ENCODE data around the gene PEX16.
A peak's percentile ranks its signal among the peaks of the same experiment; 100 is the strongest.
"Not testable (repeated sequence)": the region's sequence is repeated elsewhere in the genome, so short reads cannot be mapped to it uniquely, and the experiment has no call there.

The PEX16 gene

DNA sequence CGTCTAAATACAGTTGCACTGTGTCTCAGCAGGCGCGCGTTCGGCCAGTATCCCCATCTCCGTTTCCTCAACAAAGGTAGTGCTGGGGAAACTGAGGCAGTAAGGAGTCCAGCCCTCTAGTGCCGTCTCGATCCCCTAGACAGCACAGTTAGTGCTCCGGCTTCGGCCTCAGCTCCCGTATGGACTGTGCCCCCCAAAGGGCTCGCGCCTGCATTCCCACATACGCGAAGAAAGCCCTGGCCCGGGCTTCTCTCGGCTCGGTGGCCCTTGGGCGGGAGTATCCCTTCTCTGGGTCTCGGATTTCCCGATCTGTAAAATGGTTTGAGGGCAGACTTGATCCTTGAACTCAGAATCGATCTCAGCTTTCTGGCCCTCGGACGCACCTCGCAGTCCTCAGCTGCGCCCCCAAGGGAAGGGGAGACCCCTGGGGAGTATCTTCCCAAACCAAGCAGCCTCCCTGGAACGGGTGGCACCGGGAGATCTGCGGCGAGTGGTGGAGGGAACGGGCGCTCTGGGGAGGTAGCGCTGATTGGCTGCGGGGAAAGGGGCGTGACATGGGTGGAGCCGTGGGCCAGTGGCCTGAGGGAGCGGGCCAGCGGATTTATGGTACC is 759 bp upstream of the PEX16 start:
- DNase-seq = peak; percentile 60 to 70

DNA sequence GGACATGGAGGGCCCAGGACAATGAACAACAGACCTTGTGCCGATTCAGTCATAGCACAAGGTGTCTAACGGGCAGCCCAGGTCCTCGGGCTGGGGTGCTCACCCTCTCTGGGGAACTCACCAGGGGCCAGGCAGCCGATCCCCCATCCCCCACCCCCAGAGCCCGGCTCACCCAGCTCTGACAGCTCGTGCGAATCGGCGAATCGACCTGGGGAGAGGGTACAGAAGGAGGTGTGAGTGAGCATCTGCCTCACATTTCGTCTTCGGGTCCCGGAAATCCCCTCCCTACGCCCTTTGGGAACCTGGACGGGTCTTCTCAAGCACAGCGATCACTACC is 423 bp downstream of the PEX16 start:
- no peak for DNase-seq

DNA sequence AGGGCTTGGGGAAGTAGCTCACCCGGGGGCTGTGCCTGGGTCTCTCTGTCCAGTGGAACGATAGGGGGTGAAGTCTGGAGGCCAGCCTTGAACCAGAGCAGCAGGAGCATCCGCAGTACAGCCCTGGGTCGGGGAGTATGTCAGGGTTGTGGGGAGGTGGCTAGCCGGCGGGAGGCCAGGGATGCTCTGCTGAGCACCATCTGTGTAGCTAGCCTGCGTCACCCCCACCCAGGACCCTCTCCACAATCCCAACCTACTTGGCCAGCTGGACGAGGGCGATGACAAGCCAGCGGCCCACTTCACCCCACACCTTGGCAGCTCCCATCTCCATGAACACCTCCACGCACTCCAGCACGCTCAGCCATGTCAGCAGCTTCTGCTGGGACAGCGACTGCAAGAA is 2.2 kb downstream of the PEX16 start:
- DNase-seq = no peak

DNA sequence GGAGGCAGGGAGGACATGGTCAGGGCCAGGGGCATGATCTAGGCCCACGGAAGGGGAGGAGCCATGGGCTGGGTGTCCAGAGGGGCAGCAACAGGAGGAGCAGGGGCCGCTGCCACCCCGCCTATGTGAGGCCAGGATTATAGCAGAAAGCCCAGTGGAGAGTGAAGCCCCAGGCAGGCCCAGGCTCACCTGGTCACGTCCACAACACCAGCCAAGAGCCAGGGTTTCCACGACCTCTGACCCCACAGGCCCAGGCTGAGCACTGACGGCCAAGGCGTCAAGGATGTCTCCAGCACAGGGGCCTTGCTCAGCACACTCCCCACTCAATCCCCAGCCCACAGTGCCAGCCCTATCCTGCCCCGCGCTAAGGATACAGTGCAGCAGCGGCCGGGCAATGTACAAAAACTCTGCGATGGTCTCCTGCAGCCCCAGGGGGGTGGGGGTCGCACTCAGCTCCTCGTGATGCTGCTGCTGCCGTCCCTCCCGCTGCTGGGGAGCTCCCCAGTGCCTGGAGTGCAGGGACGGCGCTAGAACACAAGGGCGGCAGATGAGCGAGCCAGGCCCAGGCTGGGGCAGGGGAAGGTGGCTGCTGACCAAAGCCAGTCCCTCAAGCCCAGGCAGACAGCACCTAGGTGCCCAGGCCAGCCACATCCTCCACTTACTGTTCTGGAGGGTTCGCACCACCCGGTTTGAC is 3.6 kb downstream of the PEX16 start:
- no peak for DNase-seq

DNA sequence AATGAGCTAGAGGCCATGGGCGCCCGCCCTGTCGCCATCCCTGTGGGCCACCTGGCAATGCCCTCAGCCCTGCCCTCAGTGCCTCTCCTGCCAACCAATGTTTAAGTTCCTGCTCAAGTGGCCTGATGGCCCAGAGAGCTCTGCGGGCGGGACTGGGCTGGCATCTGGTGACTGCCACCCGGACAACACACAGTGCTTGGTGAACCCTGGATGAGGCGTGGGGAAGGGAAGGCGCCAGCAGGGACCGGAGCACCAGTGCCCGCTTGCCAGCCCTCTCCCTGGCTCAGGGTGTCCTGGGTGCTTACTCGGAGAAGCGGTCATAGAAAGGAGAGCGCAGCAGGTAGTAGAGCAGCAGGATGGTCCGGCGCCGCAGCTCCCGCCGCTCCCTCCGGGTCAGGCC is 4.2 kb downstream of the PEX16 start:
- no peak for DNase-seq

DNA sequence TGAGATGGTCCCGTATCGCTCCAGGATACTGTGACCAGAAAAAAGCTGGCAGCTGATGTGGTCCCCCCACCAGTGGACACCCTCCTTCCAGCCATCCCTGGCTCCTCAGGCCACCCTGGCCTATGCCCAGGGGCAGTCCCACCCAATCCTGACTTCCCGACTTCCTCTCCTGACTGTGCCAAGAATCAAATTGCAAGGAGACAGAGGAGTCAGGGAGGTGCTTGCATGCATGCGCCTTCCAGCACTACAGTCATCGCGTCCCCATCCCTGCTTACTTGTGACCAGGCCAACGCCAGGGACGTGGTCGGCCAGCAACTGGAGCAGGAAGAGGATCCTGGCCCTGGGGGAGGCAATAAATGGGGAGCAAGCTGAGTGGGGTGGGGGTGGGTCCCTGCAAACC is 7.1 kb downstream of the PEX16 start:
- no peak for DNase-seq

DNA sequence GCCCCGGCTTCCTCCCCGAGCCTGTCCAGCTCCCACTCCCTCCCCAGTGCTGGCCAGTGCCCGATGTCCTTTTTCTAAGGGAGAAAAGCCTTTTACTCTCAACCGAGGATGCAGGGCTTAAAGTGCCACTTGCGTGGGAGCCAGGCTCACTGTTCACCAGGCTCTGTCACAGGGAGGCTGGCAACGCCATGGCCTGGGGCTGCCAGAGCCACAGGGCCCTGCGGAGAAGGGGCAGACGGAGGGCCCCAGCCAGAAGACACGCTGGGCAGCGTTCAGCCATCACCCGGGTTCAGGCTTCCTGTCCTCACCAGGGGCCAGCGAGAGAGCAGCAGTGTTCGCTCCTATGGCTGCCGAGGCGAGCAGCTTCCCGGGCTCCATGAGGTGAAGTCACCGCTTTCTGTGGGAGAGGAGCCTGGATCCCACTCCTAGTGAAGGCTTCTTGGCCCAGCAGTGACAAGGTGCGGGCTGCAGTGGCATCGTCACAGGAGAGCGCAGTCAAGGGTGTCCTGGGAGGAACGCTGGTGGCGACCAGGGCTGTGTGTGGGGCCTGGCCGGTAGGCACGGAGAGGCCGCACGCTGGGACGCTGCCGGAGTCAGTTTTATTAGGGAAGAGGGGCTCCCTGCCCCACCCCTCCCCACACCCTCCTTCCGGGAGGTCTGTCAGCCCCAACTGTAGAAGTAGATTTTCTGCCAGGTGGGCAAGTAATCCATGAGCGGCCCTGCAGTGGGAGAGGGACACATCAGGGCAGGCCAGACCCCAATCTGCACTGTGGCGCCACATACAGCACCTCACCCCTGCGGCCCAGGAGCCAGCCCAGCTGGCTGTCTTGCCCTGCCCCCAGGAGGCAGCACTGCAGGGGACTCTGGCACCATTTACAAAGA is 7.8 kb downstream of the PEX16 start:
- DNase-seq = no peak

DNA sequence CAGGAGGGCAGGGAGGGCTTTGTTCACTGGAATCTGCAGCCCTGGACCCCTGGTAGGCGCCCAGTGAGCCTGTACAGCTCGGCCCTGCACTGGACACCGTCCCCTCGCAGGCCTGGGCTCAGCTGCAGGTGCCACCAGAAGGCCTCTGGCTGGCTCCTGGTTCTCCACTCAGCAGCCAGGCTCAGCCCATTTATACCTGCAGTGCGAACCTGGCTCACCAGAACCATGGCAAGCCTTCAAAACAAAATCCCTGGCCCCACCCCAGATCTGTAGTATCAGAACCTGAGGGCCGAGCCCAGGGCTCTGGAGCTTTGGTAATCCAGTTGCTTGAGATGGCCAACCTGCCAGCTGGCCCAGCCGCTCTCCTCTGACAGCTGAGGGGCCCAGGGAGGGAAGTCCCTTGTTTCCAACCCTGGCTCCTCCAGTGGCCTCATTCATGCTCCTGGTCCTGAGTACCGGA is 9.7 kb downstream of the PEX16 start:
- DNase-seq = no peak

DNA sequence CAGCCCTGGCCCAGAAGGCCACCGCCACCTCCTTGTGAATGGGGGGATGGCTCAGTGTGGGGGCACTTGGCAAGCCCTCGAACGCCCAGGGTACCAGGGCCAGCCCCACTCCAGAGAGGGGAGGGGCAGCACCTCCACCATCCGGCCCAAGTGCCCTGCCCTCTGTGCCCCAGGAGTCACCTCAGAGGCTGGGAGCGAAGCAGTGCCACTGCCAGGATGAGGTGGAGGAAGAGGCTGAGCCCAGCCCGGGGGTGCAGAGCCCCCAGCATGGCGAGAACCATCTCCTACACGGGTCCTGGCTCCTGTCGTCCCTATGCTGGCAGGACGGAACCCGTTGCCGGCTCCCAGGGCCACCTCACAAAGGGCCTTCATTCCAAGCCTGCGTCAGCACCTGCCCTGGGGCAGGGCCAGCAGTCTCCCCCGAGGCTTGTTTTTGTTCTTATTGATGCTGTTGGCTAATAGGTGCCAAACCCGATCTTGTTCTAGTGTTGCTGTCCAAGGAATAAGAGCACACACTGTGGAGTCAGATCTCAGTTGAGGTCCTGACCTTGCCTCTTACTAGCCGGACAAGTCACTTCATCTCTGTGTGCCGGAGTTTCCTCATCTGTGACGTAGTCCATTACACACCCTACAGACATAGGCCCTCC is 10.6 kb downstream of the PEX16 start, which contains the start of gene FREY1:
FREY1 (minus strand) TSS at position 307 of the 647 bp plus-strand sequence; CDS start at position 281, 26 bp downstream.
- DNase-seq = no peak

DNA sequence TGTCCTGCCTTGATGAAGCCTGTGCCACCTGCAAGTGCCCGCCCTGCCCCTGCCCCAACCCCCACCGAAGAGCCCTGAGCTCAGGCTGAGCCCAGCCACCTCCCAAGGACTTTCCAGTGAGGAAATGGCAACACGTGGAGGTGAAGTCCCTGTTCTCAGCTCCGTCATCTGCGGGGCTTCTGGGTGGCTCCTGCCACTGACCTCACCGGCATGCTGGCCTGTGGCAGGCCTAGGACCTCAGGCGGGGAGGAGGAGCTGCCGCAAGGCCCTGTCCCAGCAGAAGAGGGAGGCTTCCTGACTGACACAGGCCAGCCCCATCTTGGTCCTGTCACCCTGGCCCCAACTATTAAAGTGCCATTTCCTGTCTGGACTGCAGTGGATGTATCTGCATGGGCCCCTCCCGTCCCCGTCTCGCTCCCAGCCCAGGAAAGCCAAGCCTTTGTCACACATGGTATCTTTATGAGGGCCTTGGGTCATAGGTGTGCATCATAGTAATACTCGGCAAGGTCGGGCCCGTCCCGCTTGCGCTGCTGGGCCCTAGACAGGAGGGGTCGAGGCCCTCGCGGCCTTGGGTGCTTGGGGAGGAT is 11.5 kb downstream of the PEX16 start:
- DNase-seq = peak in 1 of 2 donors; percentile 26

DNA sequence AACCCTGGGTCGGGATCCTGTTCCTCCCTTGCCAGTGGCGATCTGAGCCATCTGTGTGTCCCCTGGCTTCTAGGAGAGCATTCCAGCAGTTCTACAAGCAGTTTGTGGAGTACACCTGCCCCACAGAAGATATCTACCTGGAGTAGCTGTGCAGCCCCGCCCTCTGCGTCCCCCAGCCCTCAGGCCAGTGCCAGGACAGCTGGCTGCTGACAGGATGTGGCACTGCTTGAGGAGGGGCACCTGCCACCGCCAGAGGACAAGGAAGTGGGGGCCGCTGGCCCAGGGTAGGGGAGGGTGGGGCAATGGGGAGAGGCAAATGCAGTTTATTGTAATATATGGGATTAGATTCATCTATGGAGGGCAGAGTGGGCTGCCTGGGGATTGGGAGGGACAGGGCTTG is 12.1 kb downstream of the PEX16 start:
- DNase-seq = not testable (repeated sequence)

DNA sequence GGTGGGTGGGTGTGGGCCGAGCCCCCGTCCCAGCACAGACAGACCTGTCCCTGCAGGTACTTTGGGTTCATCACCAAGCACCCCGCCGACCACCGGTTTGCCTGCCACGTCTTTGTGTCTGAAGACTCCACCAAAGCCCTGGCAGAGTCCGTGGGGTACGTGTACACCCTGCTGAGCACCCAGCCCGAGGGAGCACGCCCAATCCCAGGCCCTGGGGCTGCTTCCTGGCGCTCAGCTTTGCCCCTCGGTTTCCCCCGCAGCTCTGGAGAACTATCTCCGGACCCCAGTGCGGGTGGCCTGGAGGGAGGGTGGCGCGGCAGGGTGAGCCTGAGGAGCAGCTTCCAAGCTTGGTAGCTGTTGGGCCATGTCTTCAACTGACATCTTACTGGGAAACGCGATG is 12.6 kb downstream of the PEX16 start:
- no peak for DNase-seq

DNA sequence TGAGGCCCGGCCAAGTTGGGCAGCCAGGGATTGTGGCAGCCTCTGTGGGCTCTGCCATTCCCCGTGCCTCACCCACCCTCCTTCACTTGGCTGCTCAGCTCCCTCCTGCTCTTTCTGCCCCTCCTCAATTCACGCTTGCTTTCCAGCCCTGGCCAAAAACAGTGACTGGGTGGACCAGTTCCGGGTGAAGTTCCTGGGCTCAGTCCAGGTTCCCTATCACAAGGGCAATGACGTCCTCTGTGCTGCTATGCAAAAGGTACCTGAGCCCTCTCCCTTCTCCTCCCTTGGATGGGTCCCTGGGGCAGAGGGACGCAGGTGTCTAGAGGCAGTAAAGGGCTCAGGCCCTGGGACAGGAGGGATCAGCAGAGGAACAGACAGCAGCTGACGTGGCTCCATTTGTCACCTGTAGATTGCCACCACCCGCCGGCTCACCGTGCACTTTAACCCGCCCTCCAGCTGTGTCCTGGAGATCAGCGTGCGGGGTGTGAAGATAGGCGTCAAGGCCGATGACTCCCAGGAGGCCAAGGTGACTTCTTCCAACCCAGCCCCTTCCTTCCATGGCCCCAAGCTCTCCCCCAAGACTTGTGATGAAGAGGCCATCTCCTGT is 13.3 kb downstream of the PEX16 start:
- no peak for DNase-seq

DNA sequence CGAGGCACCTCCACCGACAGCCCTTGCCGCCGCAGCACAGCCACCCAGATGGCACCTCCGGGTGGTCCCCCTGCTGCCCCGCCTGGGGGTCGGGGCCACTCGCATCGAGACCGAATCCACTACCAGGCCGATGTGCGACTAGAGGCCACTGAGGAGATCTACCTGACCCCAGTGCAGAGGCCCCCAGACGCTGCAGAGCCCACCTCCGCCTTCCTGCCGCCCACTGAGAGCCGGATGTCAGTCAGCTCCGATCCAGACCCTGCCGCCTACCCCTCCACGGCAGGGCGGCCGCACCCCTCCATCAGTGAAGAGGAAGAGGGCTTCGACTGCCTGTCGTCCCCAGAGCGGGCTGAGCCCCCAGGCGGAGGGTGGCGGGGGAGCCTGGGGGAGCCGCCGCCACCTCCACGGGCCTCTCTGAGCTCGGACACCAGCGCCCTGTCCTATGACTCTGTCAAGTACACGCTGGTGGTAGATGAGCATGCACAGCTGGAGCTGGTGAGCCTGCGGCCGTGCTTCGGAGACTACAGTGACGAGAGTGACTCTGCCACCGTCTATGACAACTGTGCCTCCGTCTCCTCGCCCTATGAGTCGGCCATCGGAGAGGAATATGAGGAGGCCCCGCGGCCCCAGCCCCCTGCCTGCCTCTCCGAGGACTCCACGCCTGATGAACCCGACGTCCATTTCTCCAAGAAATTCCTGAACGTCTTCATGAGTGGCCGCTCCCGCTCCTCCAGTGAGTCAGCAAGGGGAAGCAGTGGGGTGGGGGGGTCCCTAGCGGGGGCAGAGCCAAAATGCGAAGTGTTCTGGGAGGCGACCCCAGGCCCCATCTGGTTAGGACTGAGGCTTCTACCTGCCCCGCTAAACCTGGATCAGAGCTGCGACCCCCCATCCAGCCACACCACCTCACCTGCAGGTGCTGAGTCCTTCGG is 15.0 kb downstream of the PEX16 start:
- DNase-seq = no peak

DNA sequence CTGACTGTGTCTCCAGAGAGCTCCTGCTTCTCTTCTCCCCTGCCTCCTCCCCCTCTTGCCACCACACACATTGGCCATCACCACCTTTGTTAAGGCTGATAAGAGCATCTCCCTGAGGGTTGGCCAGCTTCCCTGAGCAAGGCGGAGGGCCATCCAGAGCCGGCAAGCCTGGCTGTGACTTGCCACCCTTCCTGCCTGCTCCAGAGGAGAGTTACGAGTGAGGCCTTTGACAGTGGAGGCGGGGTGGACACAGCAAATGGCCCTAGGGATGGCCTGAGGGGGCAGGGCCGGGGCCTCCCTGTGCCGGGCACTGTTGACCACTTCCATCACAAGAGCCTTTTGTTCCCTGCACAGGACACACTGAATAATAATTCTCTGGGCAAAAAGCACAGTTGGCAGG is 16.1 kb downstream of the PEX16 start:
- no peak for DNase-seq

DNA sequence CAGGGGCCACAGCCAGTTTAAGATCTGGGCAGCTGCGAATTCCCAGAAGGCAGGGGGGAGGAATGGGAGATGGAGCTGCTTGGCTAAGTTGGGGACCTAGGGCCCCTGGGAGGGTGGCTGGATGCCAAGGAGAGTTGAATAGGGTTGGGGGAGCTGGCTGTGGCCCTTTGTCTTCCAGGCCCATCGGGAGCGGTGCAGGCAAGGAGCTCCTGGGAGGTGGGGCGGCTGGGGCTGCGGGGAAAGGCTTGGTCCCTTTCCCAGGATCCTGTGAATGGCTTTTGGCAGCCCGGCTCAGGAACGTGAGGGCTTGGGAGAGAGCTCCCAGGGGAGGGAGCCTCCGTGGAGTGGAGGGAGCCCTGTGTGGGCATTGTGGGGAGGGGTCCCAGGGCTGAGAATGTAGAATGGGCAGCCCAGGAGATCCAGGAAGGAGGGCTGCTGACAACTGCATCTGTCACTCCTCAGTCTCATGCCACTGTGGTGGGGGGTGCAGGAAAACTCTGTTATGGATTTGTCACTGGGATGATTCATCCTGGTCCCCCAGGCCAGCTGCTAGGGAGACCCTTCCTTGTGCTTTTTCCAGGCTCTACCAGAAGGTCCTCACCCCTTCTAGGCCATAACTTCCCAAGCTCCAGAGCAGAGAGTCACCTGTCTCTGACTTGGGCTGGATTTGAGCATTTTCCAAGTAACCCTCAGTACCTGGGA is 16.6 kb downstream of the PEX16 start:
- DNase-seq = no peak

DNA sequence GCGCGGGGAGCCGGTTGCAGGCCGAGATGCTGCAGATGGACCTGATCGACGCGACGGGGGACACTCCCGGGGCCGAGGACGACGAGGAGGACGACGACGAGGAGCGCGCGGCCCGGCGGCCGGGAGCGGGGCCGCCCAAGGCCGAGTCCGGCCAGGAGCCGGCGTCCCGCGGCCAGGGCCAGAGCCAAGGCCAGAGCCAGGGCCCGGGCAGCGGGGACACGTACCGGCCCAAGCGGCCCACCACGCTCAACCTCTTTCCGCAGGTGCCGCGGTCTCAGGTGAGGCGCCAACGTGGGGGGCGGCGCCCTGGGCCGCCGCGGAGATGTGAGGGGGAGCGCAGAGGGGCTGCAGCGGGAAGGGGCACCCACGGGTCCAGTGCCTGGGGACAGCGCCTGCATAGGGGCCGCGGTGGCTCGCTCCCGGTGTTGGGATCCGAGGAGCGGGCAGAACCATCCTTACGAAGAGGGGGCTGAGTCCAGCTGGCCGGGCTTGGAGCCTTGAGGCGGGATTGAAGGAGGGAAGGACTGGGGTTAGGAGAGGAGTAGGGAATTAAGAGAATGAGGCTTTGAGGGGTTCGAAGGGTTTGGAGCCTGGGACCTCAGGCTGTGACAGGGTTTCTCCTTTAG is 17.4 kb downstream of the PEX16 start:
- DNase-seq = not testable (repeated sequence)

DNA sequence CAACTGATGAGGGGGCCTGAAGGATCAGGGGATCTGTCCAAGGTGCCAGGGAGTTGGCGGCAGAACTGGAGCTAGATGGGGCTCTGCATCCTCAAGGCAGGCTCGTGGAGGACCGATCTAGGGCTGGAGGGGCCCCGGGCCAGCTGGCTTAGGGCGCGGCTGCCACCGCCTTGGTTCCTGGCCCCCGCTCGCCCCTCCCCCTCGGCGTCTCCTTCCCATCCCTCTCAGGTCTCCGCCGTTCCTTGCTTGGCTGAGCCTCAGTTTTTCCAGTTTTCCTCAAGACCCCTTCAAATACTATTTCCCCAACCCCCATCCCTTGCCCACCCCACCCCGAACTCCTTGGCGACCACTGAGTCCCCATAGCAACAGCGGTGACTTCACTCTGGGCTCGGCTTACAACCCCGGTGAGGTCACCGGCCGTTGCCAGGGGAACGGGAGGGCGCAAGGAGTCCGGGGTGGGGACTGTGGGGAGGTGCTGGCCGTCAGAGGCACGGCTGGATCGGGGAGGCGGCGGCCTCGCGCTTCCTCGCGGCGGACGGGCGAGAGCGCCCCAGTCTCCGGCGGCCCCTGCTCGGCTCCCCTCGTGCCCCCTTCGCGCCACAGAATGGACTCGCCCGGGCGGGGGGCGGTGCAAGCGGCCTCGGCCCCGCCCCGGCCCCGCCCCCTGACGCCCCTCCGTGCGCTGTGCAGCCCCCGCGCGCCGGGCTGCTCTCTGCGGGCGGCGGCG is 18.1 kb downstream of the PEX16 start:
- DNase-seq = peak; percentile 74 to 82

DNA sequence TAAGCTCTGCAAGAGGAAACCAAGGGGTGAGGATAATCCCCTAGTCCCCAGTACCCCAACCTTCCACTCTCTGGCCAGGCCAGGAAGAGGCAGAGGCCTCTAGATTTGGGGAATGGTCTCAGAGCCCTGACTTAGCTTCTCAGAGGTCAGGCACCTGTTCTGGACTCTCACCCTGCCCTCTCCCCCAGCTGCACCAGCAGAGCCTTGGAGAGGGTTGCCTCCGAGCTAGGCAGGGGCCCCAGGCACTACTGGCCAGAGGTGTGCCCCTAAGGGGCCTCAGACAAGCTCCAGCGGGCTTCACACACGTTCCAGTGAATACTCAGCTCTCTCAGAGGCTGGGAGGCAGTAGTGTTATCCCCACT is 18.6 kb downstream of the PEX16 start:
- DNase-seq = no peak

DNA sequence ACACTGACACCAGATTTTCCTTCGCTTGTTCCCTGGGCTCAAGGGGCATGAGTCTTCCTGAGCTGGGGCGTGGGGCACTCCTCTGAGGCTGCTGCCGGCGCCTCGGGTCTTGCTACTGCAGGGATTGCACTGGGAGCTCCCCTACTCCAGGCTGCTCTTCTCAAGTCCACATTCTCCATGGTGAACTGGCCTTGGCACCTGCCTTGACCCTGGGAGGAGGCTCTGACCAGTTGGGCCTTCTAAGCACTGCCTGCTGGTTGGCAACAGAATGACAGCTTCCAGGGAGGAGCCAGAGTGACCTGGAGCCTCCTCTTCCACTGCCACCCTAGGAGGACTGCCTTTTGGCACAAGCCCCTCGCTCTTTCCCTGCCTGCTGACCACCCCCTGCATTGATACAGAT is 20.1 kb downstream of the PEX16 start:
- no peak for DNase-seq

Measured in CD4-positive, alpha-beta T cell treated with Interleukin-4 for 1 hour (primary cell).